GM12874 (cell line): Measurements from ENCODE around the gene SLCO2A1.

Source experiments
- CTCF ChIP-seq: IDR thresholded peaks from 2 replicates; pipeline ENCODE4 v1.5.1; 2011; ENCODE audit warnings: low read depth, mild to moderate bottlenecking, control low read depth, low read length, moderate library complexity; ENCODE audit not compliant: insufficient read depth

Gene SLCO2A1

GRCh38 chr3:133964547-133964946 is 65.2 kb downstream of the SLCO2A1 start:
- TF ChIP-seq CTCF = no peak

GRCh38 chr3:133963657-133964396 is 65.9 kb downstream of the SLCO2A1 start:
- TF ChIP-seq CTCF = no peak

GRCh38 chr3:133962849-133963248 is 66.9 kb downstream of the SLCO2A1 start:
- no peak for TF ChIP-seq CTCF

GRCh38 chr3:133958071-133958805 is 71.5 kb downstream of the SLCO2A1 start:
- no peak for TF ChIP-seq CTCF

GRCh38 chr3:133956982-133957381 is 72.7 kb downstream of the SLCO2A1 start:
- TF ChIP-seq CTCF = no peak

GRCh38 chr3:133956353-133956752 is 73.4 kb downstream of the SLCO2A1 start:
- no peak for TF ChIP-seq CTCF

GRCh38 chr3:133955892-133956291 is 73.8 kb downstream of the SLCO2A1 start:
- no peak for TF ChIP-seq CTCF
